HG02981 (cell line): ENCODE data around the gene SFXN3.

Source experiments
- ATAC-seq: cut with Tn5 transposase; IDR thresholded peaks from one replicate; pipeline ENCODE4 v1.9.1; 2021; ENCODE audit warnings: mild to moderate bottlenecking, moderate library complexity; ENCODE audit not compliant: unreplicated experiment

SFXN3 gene

GRCh38 chr10:101014966-101015581, 16.0 kb upstream of the SFXN3 start:
- no peak for ATAC-seq

GRCh38 chr10:101015582-101015973, 15.5 kb upstream of the SFXN3 start:
- ATAC-seq = no peak

GRCh38 chr10:101016814-101017213, 14.2 kb upstream of the SFXN3 start:
- ATAC-seq = no peak

- ATAC-seq = no peak
Observed at GRCh38 chr10:101018118-101018599, 12.9 kb upstream of the SFXN3 start.

GRCh38 chr10:101018600-101019439, 12.2 kb upstream of the SFXN3 start:
- no peak for ATAC-seq

- no peak for ATAC-seq
Observed at GRCh38 chr10:101019440-101019703, 11.7 kb upstream of the SFXN3 start.

- no peak for ATAC-seq
Observed at GRCh38 chr10:101020427-101021075, 10.5 kb upstream of the SFXN3 start.

- no peak for ATAC-seq
Observed at GRCh38 chr10:101021239-101021638, 9.8 kb upstream of the SFXN3 start.

- no peak for ATAC-seq
Observed at GRCh38 chr10:101021692-101022251, 9.3 kb upstream of the SFXN3 start.

GRCh38 chr10:101022967-101023705, 7.9 kb upstream of the SFXN3 start:
- no peak for ATAC-seq

- ATAC-seq = no peak
Observed at GRCh38 chr10:101027106-101027720, 3.8 kb upstream of the SFXN3 start.

- ATAC-seq = no peak
Observed at GRCh38 chr10:101028446-101029337, 2.3 kb upstream of the SFXN3 start.

GRCh38 chr10:101029520-101030295, 1.3 kb upstream of the SFXN3 start:
- ATAC-seq = no peak

- ATAC-seq = no peak
Observed at GRCh38 chr10:101030496-101031127, 422 bp upstream of the SFXN3 start.

GRCh38 chr10:101031796-101032636, 982 bp downstream of the SFXN3 start:
- no peak for ATAC-seq

GRCh38 chr10:101032637-101033224, 1.7 kb downstream of the SFXN3 start:
- no peak for ATAC-seq

GRCh38 chr10:101033276-101033675, 2.2 kb downstream of the SFXN3 start:
- ATAC-seq = no peak
